ENCODE data around the gene RAB20.
"Not testable (repeated sequence)": the region's sequence is repeated elsewhere in the genome, so short reads cannot be mapped to it uniquely, and the experiment has no call there.

Gene RAB20

GRCh38 chr13:110561344-110562035 is at the start of gene RAB20:
TSS of gene RAB20 (minus strand) at chr13:110561722. CDS start at chr13:110561519, 203 bp downstream.
- DNase-seq (ENCODE audit: low read depth in 1 of 2, low spot score in 1 of 2): peak; percentile 22 to 41

GRCh38 chr13:110610955-110611595 is 49.6 kb upstream of the RAB20 start:
- DNase-seq (ENCODE audit: low read depth in 1 of 2, low spot score in 1 of 2): no peak

DNA sequence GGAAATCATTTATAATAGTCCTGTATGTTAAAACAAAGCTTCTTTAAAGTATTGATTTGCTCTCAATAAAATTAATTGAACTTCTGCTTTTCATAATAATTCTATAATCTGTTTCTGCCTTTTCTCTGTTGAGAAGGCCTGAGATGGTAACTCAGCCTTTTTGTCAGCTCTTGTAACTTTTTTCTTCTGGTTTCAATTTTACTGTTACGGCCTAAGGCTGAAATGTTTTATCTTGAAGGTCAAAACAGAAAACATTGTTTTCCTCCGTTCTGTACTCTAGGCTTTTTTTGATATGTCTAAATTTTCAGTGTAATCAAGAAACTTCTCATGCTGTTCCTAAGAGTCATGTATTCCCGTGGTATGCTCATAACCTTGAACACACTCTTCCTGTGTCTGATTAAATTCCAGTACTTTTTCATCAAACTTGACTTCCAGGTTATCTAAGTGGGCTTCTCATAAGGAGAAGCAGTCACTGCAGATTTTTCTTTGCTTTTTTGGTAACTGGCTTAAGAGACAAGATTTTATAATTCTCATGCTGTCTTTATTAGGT is 46.2 kb upstream of the RAB20 start:
- DNase-seq (ENCODE audit: low read depth in 1 of 2, low spot score in 1 of 2): no peak

DNA sequence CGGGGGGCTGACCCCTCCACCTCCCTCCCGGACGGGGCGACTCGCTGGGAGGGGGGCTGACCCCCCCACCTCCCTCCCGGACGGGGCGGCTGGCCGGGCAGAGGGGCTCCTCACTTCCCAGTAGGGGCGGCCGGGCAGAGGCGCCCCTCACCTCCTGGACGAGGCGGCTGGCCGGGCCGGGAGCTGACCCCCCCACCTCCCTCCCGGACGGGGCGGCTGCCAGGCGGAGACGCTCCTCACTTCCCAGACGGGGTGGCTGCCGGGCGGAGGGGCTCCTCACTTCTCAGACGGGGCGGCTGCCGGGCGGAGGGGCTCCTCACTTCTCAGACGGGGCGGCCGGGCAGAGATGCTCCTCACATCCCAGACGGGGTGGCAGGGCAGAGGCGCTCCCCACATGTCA is 44.8 kb upstream of the RAB20 start:
- not testable (repeated sequence) for DNase-seq (ENCODE audit: low read depth in 1 of 2, low spot score in 1 of 2)

GRCh38 chr13:110605132-110605531 is 43.6 kb upstream of the RAB20 start:
- DNase-seq (ENCODE audit: low read depth in 1 of 2, low spot score in 1 of 2): no peak

GRCh38 chr13:110600980-110601379 is 39.5 kb upstream of the RAB20 start:
- no peak for DNase-seq (ENCODE audit: low read depth in 1 of 2, low spot score in 1 of 2)

DNA sequence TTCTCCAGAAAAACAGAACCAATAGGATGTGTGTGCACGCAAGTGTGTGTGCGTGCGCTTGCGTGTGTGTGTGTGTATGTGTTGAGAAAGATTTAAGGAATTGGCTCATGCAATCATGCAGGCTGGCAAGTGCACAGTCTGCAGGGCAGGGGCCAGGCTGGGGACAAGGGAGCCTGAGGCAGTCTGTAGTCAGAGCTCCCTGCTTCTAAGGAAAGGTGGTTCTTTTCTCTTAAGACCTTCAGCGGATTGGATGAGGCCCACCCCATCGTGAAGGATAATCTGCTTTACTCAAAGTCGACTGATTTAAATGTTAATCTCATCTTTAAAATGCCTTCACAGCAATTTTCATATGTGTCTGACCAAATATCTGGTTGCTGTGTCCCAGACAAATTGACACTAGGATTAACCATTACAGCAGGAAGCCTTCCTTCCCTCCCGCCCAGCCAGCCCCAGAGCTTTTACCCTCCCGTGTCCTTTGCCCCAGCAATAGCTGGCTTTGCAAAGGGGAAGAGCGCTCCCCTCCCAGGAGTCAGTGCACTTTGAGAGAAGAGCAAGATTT is 38.8 kb upstream of the RAB20 start:
- no peak for DNase-seq (ENCODE audit: low read depth in 1 of 2, low spot score in 1 of 2)

- no peak for DNase-seq (ENCODE audit: low read depth in 1 of 2, low spot score in 1 of 2)
These were observed 35.6 kb upstream of the RAB20 start for GRCh38 chr13:110597041-110597689.

GRCh38 chr13:110593430-110594130 is 32.1 kb upstream of the RAB20 start:
- DNase-seq (ENCODE audit: low read depth in 1 of 2, low spot score in 1 of 2): no peak

- DNase-seq (ENCODE audit: low read depth in 1 of 2, low spot score in 1 of 2): no peak
These were observed 31.1 kb upstream of the RAB20 start for GRCh38 chr13:110592665-110593064.

- no peak for DNase-seq (ENCODE audit: low read depth in 1 of 2, low spot score in 1 of 2)
These were observed 29.1 kb upstream of the RAB20 start for GRCh38 chr13:110590577-110590976.

- no peak for DNase-seq (ENCODE audit: low read depth in 1 of 2, low spot score in 1 of 2)
These were observed 28.4 kb upstream of the RAB20 start for GRCh38 chr13:110589793-110590390.

DNA sequence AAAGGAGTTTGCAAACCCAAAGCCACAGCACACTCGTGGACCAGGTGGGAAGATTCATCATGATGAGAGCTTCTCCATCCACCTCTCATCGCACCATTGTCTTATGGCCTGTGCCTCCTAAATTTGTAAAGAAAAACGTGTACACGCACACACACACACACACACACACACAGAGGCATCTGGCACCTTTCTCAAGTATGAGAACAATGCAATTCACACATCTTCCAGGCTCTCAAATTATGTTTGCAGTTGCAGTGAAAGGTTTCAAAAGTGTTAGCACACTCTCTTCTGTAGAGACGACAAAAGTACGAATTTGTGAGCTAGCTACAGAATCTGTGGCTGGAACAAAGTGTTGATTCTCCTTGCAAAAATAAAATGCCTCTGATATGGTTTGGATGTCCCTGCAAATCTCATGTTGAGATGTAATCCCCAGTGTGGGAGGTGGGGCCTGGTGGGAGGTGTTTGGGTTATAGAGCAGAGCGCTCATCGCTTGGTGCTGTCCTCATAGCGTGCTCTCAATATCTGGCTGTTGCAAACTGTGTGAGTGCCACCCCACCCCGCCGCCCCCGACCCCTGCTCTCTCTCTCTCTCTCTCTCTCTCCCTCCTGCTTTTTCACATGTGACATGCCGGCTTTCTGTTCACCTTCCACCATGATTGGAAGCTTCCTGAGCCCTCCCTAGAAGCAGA is 21.8 kb upstream of the RAB20 start:
- DNase-seq (ENCODE audit: low read depth in 1 of 2, low spot score in 1 of 2): no peak

- no peak for DNase-seq (ENCODE audit: low read depth in 1 of 2, low spot score in 1 of 2)
These were observed 21.0 kb upstream of the RAB20 start for GRCh38 chr13:110582421-110582954.

DNA sequence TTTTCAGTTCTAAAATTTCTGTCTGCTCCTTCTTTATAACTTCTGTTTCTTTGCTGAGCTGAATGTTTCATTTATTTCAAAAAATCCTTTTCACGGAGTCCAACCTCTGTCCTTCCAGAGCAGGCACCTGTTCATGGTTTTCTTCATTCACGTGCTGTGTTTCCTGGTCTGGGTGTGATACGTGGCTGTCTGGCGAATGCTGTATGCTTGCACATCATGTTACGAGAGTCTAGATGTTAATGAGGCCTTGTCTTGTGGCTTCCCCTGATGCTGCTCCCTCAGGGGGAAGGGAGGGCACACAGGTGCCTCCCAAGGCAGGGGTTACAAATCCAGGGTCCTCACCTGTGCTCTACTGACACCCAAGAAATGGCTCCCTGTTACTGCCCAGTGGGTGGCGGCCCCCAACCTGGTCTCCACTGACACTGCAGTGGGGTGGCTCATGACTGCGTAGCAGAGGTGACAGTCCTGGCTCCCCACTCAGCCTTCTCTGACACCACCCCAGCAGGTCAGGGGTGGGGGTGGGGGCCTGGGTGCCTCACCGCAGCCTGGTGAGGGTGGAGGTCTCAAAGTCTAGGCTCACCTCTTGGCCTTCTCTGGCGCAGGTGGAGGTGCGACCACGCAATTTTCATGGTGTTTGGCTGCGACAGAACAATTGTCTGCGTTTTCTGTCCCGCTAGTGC is 20.1 kb upstream of the RAB20 start:
- no peak for DNase-seq (ENCODE audit: low read depth in 1 of 2, low spot score in 1 of 2)

DNA sequence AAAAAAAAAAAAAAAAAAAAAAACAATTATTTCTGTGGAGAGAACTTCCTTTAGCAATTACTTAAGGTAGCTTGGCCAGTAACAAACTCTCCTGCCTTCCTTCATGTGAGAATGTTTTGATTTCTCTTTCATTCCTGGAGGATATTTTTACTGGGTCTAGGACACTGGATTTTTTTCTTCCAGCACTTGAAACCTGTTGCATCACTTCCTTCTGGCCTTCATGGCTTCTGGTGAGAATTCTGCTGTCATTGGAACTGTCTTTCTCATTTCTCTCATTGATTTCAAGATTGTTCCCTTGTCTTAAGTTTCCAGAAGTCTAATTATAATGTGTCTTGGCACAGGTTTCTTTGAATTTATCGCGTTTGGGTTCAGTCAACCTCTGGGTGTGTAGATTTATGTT is 19.3 kb upstream of the RAB20 start:
- no peak for DNase-seq (ENCODE audit: low read depth in 1 of 2, low spot score in 1 of 2)

DNA sequence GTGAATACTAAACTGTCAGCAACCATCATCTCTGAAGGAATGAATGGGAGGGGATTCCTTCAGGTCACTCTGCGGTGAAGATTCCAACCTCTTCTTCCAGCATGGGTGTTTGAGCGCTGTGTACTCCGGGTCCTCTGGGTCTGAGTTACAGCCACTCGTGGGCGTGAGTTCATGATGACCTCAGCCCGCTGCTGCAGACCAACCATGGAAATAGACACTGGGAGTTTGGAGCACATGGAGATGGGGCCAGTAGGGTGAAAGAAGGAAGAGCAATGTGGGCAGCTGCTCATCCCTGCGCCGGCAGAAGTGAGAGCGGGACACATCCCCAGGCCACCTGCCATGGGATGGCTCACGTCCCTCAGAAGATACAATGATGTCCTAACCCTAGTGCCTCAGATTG is 16.8 kb upstream of the RAB20 start:
- no peak for DNase-seq (ENCODE audit: low read depth in 1 of 2, low spot score in 1 of 2)

- no peak for DNase-seq (ENCODE audit: low read depth in 1 of 2, low spot score in 1 of 2)
These were observed 15.4 kb upstream of the RAB20 start for GRCh38 chr13:110576736-110577476.

DNA sequence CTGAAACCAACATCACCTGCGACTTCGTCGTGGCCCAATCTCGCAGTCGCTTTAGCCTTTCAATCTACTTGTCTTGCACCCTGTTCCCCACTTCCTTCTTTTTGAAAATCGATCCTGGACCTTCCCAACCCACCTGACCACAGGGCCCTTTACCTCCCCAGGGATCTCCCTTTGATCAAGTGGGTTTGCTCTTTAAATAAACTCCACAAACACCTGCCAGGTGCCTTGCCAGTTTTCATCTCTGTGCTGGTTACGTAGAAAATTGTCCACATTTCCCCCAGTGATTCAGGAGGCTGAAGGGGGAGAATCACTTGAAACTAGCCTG is 14.5 kb upstream of the RAB20 start:
- DNase-seq (ENCODE audit: low read depth in 1 of 2, low spot score in 1 of 2): no peak
